SKM-1 (cell line): Measurements from ENCODE around the gene MACROD1.
"Not testable (repeated sequence)": the region's sequence is repeated elsewhere in the genome, so short reads cannot be mapped to it uniquely, and the experiment has no call there.

Experiments used
- DNase-seq: peaks from one replicate; lab custom pipeline; 2025; ENCODE audit not compliant: unreplicated experiment; lab: John Stamatoyannopoulos, UW

The MACROD1 gene

GRCh38 chr11:64185693-64186491 is 20.0 kb upstream of the MACROD1 start, which contains the start of gene STIP1:
Gene STIP1 (plus strand): TSS chr11:64186171. CDS start chr11:64186262, 91 bp downstream.
- peak; percentile 100 for DNase-seq

- peak; percentile 70 for DNase-seq
Observed at GRCh38 chr11:64185175-64185692, 19.3 kb upstream of the MACROD1 start.

- no peak for DNase-seq
Observed at GRCh38 chr11:64183890-64184289, 18.0 kb upstream of the MACROD1 start.

GRCh38 chr11:64181506-64182411 is 15.8 kb upstream of the MACROD1 start:
- DNase-seq = peak; percentile 73

GRCh38 chr11:64180891-64181290 is 15.0 kb upstream of the MACROD1 start:
- DNase-seq = no peak

GRCh38 chr11:64178951-64179639 is 13.2 kb upstream of the MACROD1 start:
- DNase-seq = no peak

GRCh38 chr11:64178203-64178602 is 12.3 kb upstream of the MACROD1 start:
- DNase-seq = no peak

- DNase-seq = no peak
Observed at GRCh38 chr11:64176751-64177150, 10.8 kb upstream of the MACROD1 start.

- DNase-seq = no peak
Observed at GRCh38 chr11:64173616-64174355, 7.9 kb upstream of the MACROD1 start.

- DNase-seq = no peak
Observed at GRCh38 chr11:64170419-64170818, 4.5 kb upstream of the MACROD1 start.

- no peak for DNase-seq
Observed at GRCh38 chr11:64165481-64165841, 452 bp downstream of the MACROD1 start.

GRCh38 chr11:64164392-64165312 is 1.3 kb downstream of the MACROD1 start:
- DNase-seq = no peak

- DNase-seq = no peak
Observed at GRCh38 chr11:64163951-64164350, 2.0 kb downstream of the MACROD1 start.

GRCh38 chr11:64162769-64163168 is 3.1 kb downstream of the MACROD1 start:
- DNase-seq = not testable (repeated sequence)

- DNase-seq = no peak
Observed at GRCh38 chr11:64161037-64161436, 4.9 kb downstream of the MACROD1 start.

- no peak for DNase-seq
Observed at GRCh38 chr11:64157631-64158394, 8.1 kb downstream of the MACROD1 start.

- no peak for DNase-seq
Observed at GRCh38 chr11:64156235-64157011, 9.5 kb downstream of the MACROD1 start.

GRCh38 chr11:64153812-64154211 is 12.1 kb downstream of the MACROD1 start:
- no peak for DNase-seq
